ENCODE measurements around the gene C15orf61. TPM values are rescaled to one million over a fixed set of nuclear protein-coding genes. Genes with fewer than 3 reads are reported as not detected.

The C15orf61 gene
- total RNA-seq, 2 donors from 2014 or later = 13.6 to 15.0 TPM

DNA sequence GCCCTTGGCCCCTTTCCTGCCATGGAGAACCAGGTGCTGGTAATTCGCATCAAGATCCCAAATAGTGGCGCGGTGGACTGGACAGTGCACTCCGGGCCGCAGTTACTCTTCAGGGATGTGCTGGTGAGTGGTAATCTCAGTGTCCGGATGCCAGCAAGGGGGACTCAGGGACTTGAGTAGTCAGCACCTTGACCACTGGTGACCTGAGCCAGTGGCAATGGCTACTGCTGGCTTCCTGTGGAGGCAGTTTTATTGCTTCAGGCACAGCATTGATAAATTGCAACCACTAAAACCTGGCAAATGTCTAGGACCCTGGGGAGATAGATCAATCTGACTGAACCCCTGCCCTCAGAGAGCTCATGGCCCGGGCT is 22.4 kb downstream of the C15orf61 start:
- 25% methylated on average over 7 of the region's 7 CpGs for WGBS
- H3K27ac ChIP-seq = peak overlapping the region; percentile 75 to 81
- H3K9me3 ChIP-seq = no peaks in the 10 kb centered on the region
- DNase-seq (ENCODE audit: low spot score) = peak; percentile 8
- intact Hi-C loops (cut with DNase I) = loop anchor here (10.0 kb wide), 1 partner anchor 291 kb away; no protein-coding TSS in a partner anchor
- peak overlapping the region; percentile 78 to 80 for H3K4me3 ChIP-seq
- H3K27me3 ChIP-seq (replicated peaks; ENCODE audit: insufficient read depth) = no peaks in the 10 kb centered on the region
- TF ChIP-seq POLR2AphosphoS5 (IDR thresholded peaks at IDR 0.05) (no peak), POLR2A (IDR thresholded peaks at IDR 0.05) (no peak)
- TF ChIP-seq, protein P1, sequence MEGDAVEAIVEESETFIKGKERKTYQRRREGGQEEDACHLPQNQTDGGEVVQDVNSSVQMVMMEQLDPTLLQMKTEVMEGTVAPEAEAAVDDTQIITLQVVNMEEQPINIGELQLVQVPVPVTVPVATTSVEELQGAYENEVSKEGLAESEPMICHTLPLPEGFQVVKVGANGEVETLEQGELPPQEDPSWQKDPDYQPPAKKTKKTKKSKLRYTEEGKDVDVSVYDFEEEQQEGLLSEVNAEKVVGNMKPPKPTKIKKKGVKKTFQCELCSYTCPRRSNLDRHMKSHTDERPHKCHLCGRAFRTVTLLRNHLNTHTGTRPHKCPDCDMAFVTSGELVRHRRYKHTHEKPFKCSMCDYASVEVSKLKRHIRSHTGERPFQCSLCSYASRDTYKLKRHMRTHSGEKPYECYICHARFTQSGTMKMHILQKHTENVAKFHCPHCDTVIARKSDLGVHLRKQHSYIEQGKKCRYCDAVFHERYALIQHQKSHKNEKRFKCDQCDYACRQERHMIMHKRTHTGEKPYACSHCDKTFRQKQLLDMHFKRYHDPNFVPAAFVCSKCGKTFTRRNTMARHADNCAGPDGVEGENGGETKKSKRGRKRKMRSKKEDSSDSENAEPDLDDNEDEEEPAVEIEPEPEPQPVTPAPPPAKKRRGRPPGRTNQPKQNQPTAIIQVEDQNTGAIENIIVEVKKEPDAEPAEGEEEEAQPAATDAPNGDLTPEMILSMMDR (IDR thresholded peaks at IDR 0.05) = no peak
- H3K36me3 ChIP-seq = no peaks in the 10 kb centered on the region
- peaks cover 4% of the 10 kb centered on the region for H3K4me1 ChIP-seq (replicated peaks)

DNA sequence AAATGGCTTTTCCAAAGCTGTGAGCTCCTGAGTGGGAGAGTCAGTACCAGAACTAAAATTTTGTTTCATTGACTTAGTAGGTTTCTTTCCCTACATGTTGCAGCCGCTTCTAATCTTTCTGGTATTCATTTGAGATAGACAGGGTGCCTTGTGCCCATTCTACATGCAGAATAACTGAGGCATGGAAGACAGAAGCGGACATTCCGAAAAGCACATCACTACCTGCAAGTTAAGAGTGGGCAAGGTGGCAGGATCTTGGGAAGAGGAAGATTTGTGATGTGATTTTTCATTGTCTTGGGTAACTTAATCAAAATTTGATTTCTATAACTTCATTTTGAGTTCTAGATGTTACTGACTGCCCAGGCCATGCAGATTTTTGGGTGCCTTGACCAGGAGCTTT is 23.5 kb downstream of the C15orf61 start:
- WGBS = 100% methylated on average over 3 of the region's 3 CpGs
- Histone ChIP-seq H3K27ac (no peak overlapping the region), H3K27me3 (replicated peaks; ENCODE audit: insufficient read depth) (no peaks in the 10 kb centered on the region), H3K4me1 (replicated peaks) (peaks cover 4% of the 10 kb centered on the region), H3K4me3 (no peak overlapping the region), H3K36me3 (no peaks in the 10 kb centered on the region), H3K9me3 (no peaks in the 10 kb centered on the region)
- TF ChIP-seq, protein P1 (IDR thresholded peaks at IDR 0.05) = no peak
- TF ChIP-seq POLR2A (IDR thresholded peaks at IDR 0.05) = no peak
- no peak for TF ChIP-seq POLR2AphosphoS5 (IDR thresholded peaks at IDR 0.05)
- intact Hi-C loops (cut with DNase I) = loop anchor here (10.0 kb wide), 1 partner anchor 290 kb away; no protein-coding TSS in a partner anchor
- DNase-seq (ENCODE audit: low spot score) = no peak

DNA sequence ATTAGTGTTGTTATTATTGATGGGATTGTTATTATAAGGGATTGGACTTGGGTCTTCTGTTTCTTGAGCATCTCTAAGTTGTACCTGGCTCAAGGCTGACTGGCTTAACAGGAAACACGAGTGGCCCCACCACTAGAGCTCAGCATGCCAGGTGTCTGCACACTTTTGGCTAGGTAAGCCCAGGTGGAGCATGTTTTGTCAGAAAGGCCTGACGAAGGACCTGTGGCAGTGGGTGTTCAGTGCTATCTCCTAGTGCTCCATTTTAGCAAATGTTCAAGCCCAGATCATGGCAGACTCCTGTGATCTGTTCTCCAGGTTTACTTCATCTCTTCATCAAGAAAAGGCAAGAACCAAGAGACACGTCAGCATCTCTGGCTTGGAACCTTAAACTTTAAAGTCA is 24.9 kb downstream of the C15orf61 start:
- no peak overlapping the region for H3K4me3 ChIP-seq
- H3K4me1 ChIP-seq (replicated peaks) = peaks cover 4% of the 10 kb centered on the region
- H3K27ac ChIP-seq = no peak overlapping the region
- whole genome bisulfite sequencing = 80% methylated on average over 3 of the region's 3 CpGs
- no peak for DNase-seq (ENCODE audit: low spot score)
- H3K9me3 ChIP-seq = no peaks in the 10 kb centered on the region
- intact Hi-C loops (cut with DNase I) = loop anchor here (10.0 kb wide), 1 partner anchor 289 kb away; no protein-coding TSS in a partner anchor
- no peaks in the 10 kb centered on the region for H3K27me3 ChIP-seq (replicated peaks; ENCODE audit: insufficient read depth)
- no peak for TF ChIP-seq POLR2AphosphoS5 (IDR thresholded peaks at IDR 0.05)
- TF ChIP-seq, protein P1 (IDR thresholded peaks at IDR 0.05) = no peak
- TF ChIP-seq POLR2A (IDR thresholded peaks at IDR 0.05) = no peak
- H3K36me3 ChIP-seq = no peaks in the 10 kb centered on the region

- TF ChIP-seq POLR2A (IDR thresholded peaks at IDR 0.05) (no peak), POLR2AphosphoS5 (IDR thresholded peaks at IDR 0.05) (no peak)
- TF ChIP-seq, protein P1 (IDR thresholded peaks at IDR 0.05) = no peak
- Histone ChIP-seq H3K27me3 (replicated peaks; ENCODE audit: insufficient read depth) (no peaks in the 10 kb centered on the region), H3K27ac (no peak overlapping the region), H3K4me1 (replicated peaks) (peaks cover 4% of the 10 kb centered on the region), H3K9me3 (no peaks in the 10 kb centered on the region), H3K4me3 (no peak overlapping the region), H3K36me3 (no peaks in the 10 kb centered on the region)
- DNase-seq (ENCODE audit: low spot score) = no peak
- intact Hi-C loops (cut with DNase I) = loop anchor here (10.0 kb wide), 1 partner anchor 288 kb away; no protein-coding TSS in a partner anchor
- WGBS = 58% methylated on average over 2 of the region's 2 CpGs
Measured at GRCh38 chr15:67547064-67547463, 26.1 kb downstream of the C15orf61 start.

- 61% methylated on average over 3 of the region's 3 CpGs for WGBS
- Histone ChIP-seq H3K36me3 (no peaks in the 10 kb centered on the region), H3K4me3 (no peak overlapping the region), H3K9me3 (no peaks in the 10 kb centered on the region), H3K4me1 (replicated peaks) (peaks cover 4% of the 10 kb centered on the region), H3K27me3 (replicated peaks; ENCODE audit: insufficient read depth) (no peaks in the 10 kb centered on the region), H3K27ac (no peak overlapping the region)
- no peak for DNase-seq (ENCODE audit: low spot score)
- intact Hi-C loops (cut with DNase I) = loop anchor here (10.0 kb wide), 1 partner anchor 287 kb away; no protein-coding TSS in a partner anchor
- TF ChIP-seq, protein P1 (IDR thresholded peaks at IDR 0.05) = no peak
- TF ChIP-seq POLR2AphosphoS5 (IDR thresholded peaks at IDR 0.05) (no peak), POLR2A (IDR thresholded peaks at IDR 0.05) (no peak)
Measured at GRCh38 chr15:67547836-67548235, 26.9 kb downstream of the C15orf61 start.
